Keratinocyte (primary cell): ENCODE data around the gene CR1L. TPM values are rescaled to one million over a fixed set of nuclear protein-coding genes. Genes with fewer than 3 reads are reported as not detected.
A peak's percentile ranks its signal among the peaks of the same experiment; 100 is the strongest.

Experiments used
- DNase-seq: peaks from one replicate; pipeline ENCODE4 v3.0.0-alpha.2; 2011; ENCODE audit warnings: low read depth, missing footprints, low spot score
- FAIRE-seq: peaks from 2 replicates; lab custom pipeline; 2011; peaks lifted over from hg19 to GRCh38; lab: Jason Lieb, UNC
- H2AFZ ChIP-seq: 2 replicates; pipeline ENCODE4 v1.6.0; 2012; ENCODE audit warnings: low read length, control low read depth, inconsistent platforms; ENCODE audit not compliant: control insufficient read depth
- H3K27ac ChIP-seq: 2 replicates; pipeline ENCODE4 v1.5.1; 2011; ENCODE audit warnings: low read length; ENCODE audit not compliant: control insufficient read depth, insufficient read depth
- H3K27me3 ChIP-seq: 3 replicates; pipeline ENCODE4 v1.6.0; 2011; ENCODE audit warnings: low read length; ENCODE audit not compliant: control insufficient read depth, insufficient read depth; ENCODE audit errors: extremely low read depth
- H3K36me3 ChIP-seq, 2 experiments: 2 replicates in 1 of 2; 3 replicates in 1 of 2; pipeline ENCODE4 v1.5.1; 2011; ENCODE audit warnings: low read length in 2 of 2, mild to moderate bottlenecking in 1 of 2; ENCODE audit not compliant: control insufficient read depth in 2 of 2, insufficient read depth in 2 of 2; ENCODE audit errors: extremely low read depth in 1 of 2
- H3K4me1 ChIP-seq: 3 replicates; pipeline ENCODE4 v1.5.1; 2011; ENCODE audit warnings: low read length; ENCODE audit not compliant: control insufficient read depth, insufficient read depth; ENCODE audit errors: extremely low read depth
- H3K4me2 ChIP-seq: 3 replicates; pipeline ENCODE4 v1.6.0; 2011; ENCODE audit warnings: low read depth, low read length; ENCODE audit not compliant: control insufficient read depth, insufficient read depth; ENCODE audit errors: extremely low read depth
- H3K4me3 ChIP-seq, 3 experiments: fragments of 200-600 bp in 1 of 3; sonication (generic) in 1 of 3; 2 replicates in 2 of 3; 3 replicates in 1 of 3; pipeline ENCODE4 v1.5.1; 2011 to 2016; ENCODE audit warnings: low read length in 3 of 3, mild to moderate bottlenecking in 3 of 3, control low read depth in 2 of 3, inconsistent platforms in 1 of 3, low read depth in 1 of 3, mixed read lengths in 1 of 3, mixed run types in 1 of 3, moderate library complexity in 1 of 3; ENCODE audit not compliant: control insufficient read depth in 2 of 3, insufficient read depth in 2 of 3; ENCODE audit errors: extremely low read depth in 1 of 3
- H3K79me2 ChIP-seq: 2 replicates; pipeline ENCODE4 v1.6.0; 2012; ENCODE audit warnings: low read length; ENCODE audit not compliant: control insufficient read depth, insufficient read depth
- H3K9ac ChIP-seq: 3 replicates; pipeline ENCODE4 v1.6.0; 2011; ENCODE audit warnings: low read length; ENCODE audit not compliant: control insufficient read depth, insufficient read depth; ENCODE audit errors: extremely low read depth
- H3K9me1 ChIP-seq: 3 replicates; pipeline ENCODE4 v1.6.0; 2011; ENCODE audit warnings: low read length; ENCODE audit not compliant: control insufficient read depth, insufficient read depth; ENCODE audit errors: extremely low read depth
- H3K9me3 ChIP-seq: 2 replicates; pipeline ENCODE4 v1.5.1; 2012; ENCODE audit warnings: low read depth, low read length; ENCODE audit not compliant: control insufficient read depth
- H4K20me1 ChIP-seq: 3 replicates; pipeline ENCODE4 v1.6.0; 2011; ENCODE audit warnings: low read length; ENCODE audit not compliant: control insufficient read depth, insufficient read depth; ENCODE audit errors: extremely low read depth
- CTCF ChIP-seq, 3 experiments: IDR thresholded peaks in 1 of 3; conservative IDR thresholded peaks in 1 of 3; optimal IDR thresholded peaks in 1 of 3; 2 replicates in 2 of 3; 3 replicates in 1 of 3; pipeline versions ENCODE3 to v1.5.1; 2011; ENCODE audit warnings: low read length in 3 of 3, mild to moderate bottlenecking in 3 of 3, moderate library complexity in 2 of 3, control low read depth in 1 of 3, inconsistent platforms in 1 of 3; ENCODE audit not compliant: insufficient read depth in 2 of 3; ENCODE audit errors: extremely low read depth in 1 of 3
- EZH2 ChIP-seq: IDR thresholded peaks from one replicate; pipeline ENCODE4 v1.6.1; 2012; ENCODE audit warnings: inconsistent platforms, mild to moderate bottlenecking, low read length, moderate library complexity
- dilution Hi-C: fragments of 300-500 bp; cut with MboI; formaldehyde crosslinking; loops from one replicate; pipeline ENCODE4 v1.7.0; 2020; ENCODE audit warnings: low sequenced_read_pairs; ENCODE audit not compliant: extremely low pct_ligation_motif_present
- polyA plus RNA-seq, 5 experiments: library from polyadenylated mRNA; depleted of rRNA in 3 of 5; stranded (reverse) in 3 of 5; stranded (forward) in 1 of 5; unstranded in 1 of 5; fragments of >200 nt; gene quantifications; 1 replicate in 1 of 5; 2 replicates in 3 of 5; 3 replicates in 1 of 5; pipeline versions ENCODE4 v1.2.1 to v1.2.3, GENCODE V29; 2011 to 2012; ENCODE audit warnings: missing spikeins in 2 of 5, low read depth in 1 of 5, low replicate concordance in 1 of 5

Gene CR1L
- polyA plus RNA-seq, 1 donor (not counting 4 experiments of a cell fraction or from before 2014, with no cell fraction given), result not detected

- no peak for FAIRE-seq
- Histone ChIP-seq H3K9me1 (no peaks in the 10 kb centered on the region), H3K4me3 (no peak overlapping the region)
These were observed 51.0 kb downstream of the CR1L start for GRCh38 chr1:207695891-207696290.

DNA sequence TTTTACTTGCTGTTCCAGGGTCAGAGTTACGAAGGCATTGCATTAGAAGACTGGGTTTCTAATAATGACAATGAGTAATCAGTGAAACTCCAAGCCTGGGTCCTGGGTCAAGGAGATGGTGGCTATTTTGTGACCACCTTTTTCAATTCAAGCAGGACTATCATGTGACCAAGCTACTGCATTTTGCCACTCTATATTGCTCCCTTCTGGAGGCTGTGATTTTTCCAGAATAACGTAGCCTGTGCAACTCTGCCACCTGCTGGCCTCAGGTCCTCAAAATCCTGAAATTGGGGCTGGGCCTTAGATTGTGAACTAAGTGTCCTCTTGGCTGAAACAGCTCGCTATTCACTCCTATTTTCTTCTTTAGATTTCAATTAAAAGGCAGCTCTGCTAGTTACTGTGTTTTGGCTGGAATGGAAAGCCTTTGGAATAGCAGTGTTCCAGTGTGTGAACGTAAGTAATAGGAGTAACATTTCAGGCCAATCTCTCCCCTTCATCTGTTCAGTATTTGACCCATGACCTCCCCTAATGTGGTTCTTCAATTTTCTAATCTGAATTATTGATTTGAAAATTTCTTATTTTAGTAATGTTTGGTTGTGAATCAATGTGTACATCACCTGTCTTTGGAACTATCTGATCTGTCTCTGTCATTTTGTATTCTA is 54.0 kb downstream of the CR1L start:
- no peak overlapping the region for H3K27ac ChIP-seq
- no peaks in the 10 kb centered on the region for H4K20me1 ChIP-seq
- H3K9me3 ChIP-seq, result no peaks in the 10 kb centered on the region
- H3K9ac ChIP-seq, result no peak overlapping the region
- TF ChIP-seq EZH2, result no peak
- peak; percentile 22 to 65 (median 63) for TF ChIP-seq CTCF (optimal IDR thresholded peaks at IDR 0.05 in 1 of 3, IDR thresholded peaks at IDR 0.05 in 1 of 3, conservative IDR thresholded peaks at IDR 0.05 in 1 of 3; ENCODE audit: extremely low read depth in 1 of 3, insufficient read depth in 2 of 3, low read length in 3 of 3)
- DNase-seq (no peak), FAIRE-seq (peak; percentile 9)
- no peaks in the 10 kb centered on the region for H3K79me2 ChIP-seq
- H3K4me2 ChIP-seq, result no peak overlapping the region
- no peaks in the 10 kb centered on the region for H3K4me1 ChIP-seq
- no peaks in the 10 kb centered on the region for H3K27me3 ChIP-seq
- no peak overlapping the region for H2AFZ ChIP-seq
- dilution Hi-C loops, result no loop called here
- no peaks in the 10 kb centered on the region for H3K9me1 ChIP-seq
- no peak overlapping the region for H3K4me3 ChIP-seq
- no peaks in the 10 kb centered on the region for H3K36me3 ChIP-seq

More at GRCh38 chr1:207695891-207696290, 51.0 kb downstream of the CR1L start:
- Histone ChIP-seq H3K9ac (no peak overlapping the region), H3K4me2 (no peak overlapping the region), H3K79me2 (no peaks in the 10 kb centered on the region), H3K36me3 (no peaks in the 10 kb centered on the region), H3K27ac (no peak overlapping the region), H2AFZ (no peak overlapping the region), H3K9me3 (no peaks in the 10 kb centered on the region), H3K27me3 (peaks cover under 1% of the 10 kb centered on the region), H4K20me1 (no peaks in the 10 kb centered on the region), H3K4me1 (no peaks in the 10 kb centered on the region)
- TF ChIP-seq CTCF (optimal IDR thresholded peaks at IDR 0.05 in 1 of 3, IDR thresholded peaks at IDR 0.05 in 1 of 3, conservative IDR thresholded peaks at IDR 0.05 in 1 of 3; ENCODE audit: extremely low read depth in 1 of 3, insufficient read depth in 2 of 3, low read length in 3 of 3), result no peak
- no peak for TF ChIP-seq EZH2
- dilution Hi-C loops, result no loop called here
- DNase-seq, result no peak
